CD4-positive, CD25-positive, alpha-beta regulatory T cell (primary cell): ENCODE data around the gene PRDM11. TPM values are rescaled to one million over a fixed set of nuclear protein-coding genes. Genes with fewer than 3 reads are reported as not detected.

ENCODE experiments used
- ATAC-seq, 2 donors: fragments of 150-1000 bp; cut with Tn5 transposase; one replicate each; pipeline ENCODE4 v1.10.0; 2021; ENCODE audit warnings: low read depth in 2 of 2, moderate number of reproducible peaks in 2 of 2, moderate library complexity in 1 of 2
- DNase-seq, 3 donors: peaks; one replicate each; pipeline versions ENCODE4 v3.0.0 to v3.0.0-alpha.2; 2012 to 2022; ENCODE audit warnings: mixed read lengths in 1 of 3
- H3K27ac ChIP-seq: one replicate; pipeline ENCODE4 v1.7.0; 2013; ENCODE audit warnings: mild to moderate bottlenecking, low read length; ENCODE audit not compliant: insufficient read depth, poor library complexity, severe bottlenecking
- H3K27me3 ChIP-seq: one replicate; pipeline ENCODE4 v1.7.0; 2013; ENCODE audit warnings: low read length; ENCODE audit not compliant: control insufficient read depth, insufficient read depth
- H3K36me3 ChIP-seq: one replicate; pipeline ENCODE4 v1.7.0; 2013; ENCODE audit warnings: mild to moderate bottlenecking, low read length, moderate library complexity; ENCODE audit not compliant: control insufficient read depth, insufficient read depth
- H3K4me1 ChIP-seq: 2 replicates; pipeline ENCODE4 v1.7.0; 2013; ENCODE audit warnings: mild to moderate bottlenecking, low read length; ENCODE audit not compliant: insufficient read depth, control insufficient read depth, poor library complexity, severe bottlenecking
- H3K4me3 ChIP-seq: one replicate; pipeline ENCODE4 v1.7.0; 2013; ENCODE audit warnings: low read depth, mild to moderate bottlenecking, low read length, moderate library complexity
- H3K9me3 ChIP-seq, 2 experiments: 1 replicate in 1 of 2; 2 replicates in 1 of 2; pipeline ENCODE4 v1.7.0; 2013; ENCODE audit warnings: low read length in 2 of 2, mild to moderate bottlenecking in 1 of 2, moderate library complexity in 1 of 2; ENCODE audit not compliant: control insufficient read depth in 2 of 2
- H3K27ac Mint-ChIP-seq, 3 donors: one replicate each; pipeline ENCODE4 v1.8.0; 2020 to 2022; ENCODE audit warnings: mild to moderate bottlenecking in 3 of 3, mixed read lengths in 3 of 3, moderate library complexity in 2 of 3
- H3K27me3 Mint-ChIP-seq: one replicate; pipeline ENCODE4 v1.8.0; 2022; ENCODE audit warnings: mild to moderate bottlenecking, mixed read lengths
- H3K36me3 Mint-ChIP-seq: one replicate; pipeline ENCODE4 v1.8.0; 2020; ENCODE audit warnings: mixed read lengths
- H3K4me1 Mint-ChIP-seq, 4 donors: one replicate each; pipeline ENCODE4 v1.8.0; 2020 to 2022; ENCODE audit warnings: mixed read lengths in 4 of 4, mild to moderate bottlenecking in 1 of 4
- H3K4me3 Mint-ChIP-seq, 4 donors: one replicate each; pipeline ENCODE4 v1.8.0; 2020 to 2022; ENCODE audit warnings: mild to moderate bottlenecking in 4 of 4, mixed read lengths in 4 of 4, moderate library complexity in 3 of 4
- H3K9me3 Mint-ChIP-seq, 7 donors: one replicate each; pipeline ENCODE4 v1.8.0; 2020 to 2022; ENCODE audit warnings: mixed read lengths in 7 of 7, mild to moderate bottlenecking in 3 of 7, moderate library complexity in 2 of 7
- polyA plus RNA-seq, 4 donors: library from polyadenylated mRNA; unstranded; fragments of 300-500 nt; fragmentation: Illumina TruSeq; gene quantifications; one replicate each; pipeline ENCODE4 v1.2.3, GENCODE V29; 2021
- total RNA-seq: library from RNA; stranded (reverse); gene quantifications from one replicate; pipeline ENCODE4 v1.2.3, GENCODE V29; 2022

Gene PRDM11
- total and polyA plus RNA-seq, 5 donors from 2014 or later, result 0.37 to 9.0 (median 0.65) TPM

- no peaks in the 10 kb centered on the region for H3K4me1 Mint-ChIP-seq
- Histone ChIP-seq H3K9me3 (no peaks in the 10 kb centered on the region), H3K4me3 (no peak overlapping the region), H3K27ac (no peak overlapping the region), H3K4me1 (no peaks in the 10 kb centered on the region), H3K27me3 (no peaks in the 10 kb centered on the region), H3K36me3 (no peaks in the 10 kb centered on the region)
- H3K27ac Mint-ChIP-seq, result no peak overlapping the region
- no peaks in the 10 kb centered on the region for H3K27me3 Mint-ChIP-seq
- no peak overlapping the region for H3K4me3 Mint-ChIP-seq
- ATAC-seq (no peak), DNase-seq (no peak)
- no peaks in the 10 kb centered on the region for H3K9me3 Mint-ChIP-seq
- H3K36me3 Mint-ChIP-seq, result peaks cover 29% of the 10 kb centered on the region
These were observed 71.6 kb downstream of the PRDM11 start for GRCh38 chr11:45217991-45218390.

GRCh38 chr11:45218705-45219104 is 72.3 kb downstream of the PRDM11 start:
- Mint-ChIP-seq H3K27me3 (no peaks in the 10 kb centered on the region), H3K27ac (no peak overlapping the region), H3K36me3 (peaks cover 28% of the 10 kb centered on the region), H3K9me3 (no peaks in the 10 kb centered on the region), H3K4me3 (no peak overlapping the region), H3K4me1 (no peaks in the 10 kb centered on the region)
- Histone ChIP-seq H3K4me1 (no peaks in the 10 kb centered on the region), H3K4me3 (no peak overlapping the region), H3K27me3 (no peaks in the 10 kb centered on the region), H3K9me3 (no peaks in the 10 kb centered on the region), H3K36me3 (no peaks in the 10 kb centered on the region), H3K27ac (no peak overlapping the region)
- no peak for ATAC-seq
- DNase-seq, result no peak

GRCh38 chr11:45219411-45219810 is 73.0 kb downstream of the PRDM11 start:
- no peak for DNase-seq
- ATAC-seq, result no peak
- Histone ChIP-seq H3K27me3 (no peaks in the 10 kb centered on the region), H3K9me3 (no peaks in the 10 kb centered on the region), H3K4me1 (no peaks in the 10 kb centered on the region), H3K36me3 (no peaks in the 10 kb centered on the region), H3K4me3 (no peak overlapping the region), H3K27ac (no peak overlapping the region)
- peaks cover 31% of the 10 kb centered on the region for H3K36me3 Mint-ChIP-seq
- H3K4me3 Mint-ChIP-seq, result no peak overlapping the region
- H3K9me3 Mint-ChIP-seq, result no peaks in the 10 kb centered on the region
- no peaks in the 10 kb centered on the region for H3K4me1 Mint-ChIP-seq
- H3K27me3 Mint-ChIP-seq, result no peaks in the 10 kb centered on the region
- H3K27ac Mint-ChIP-seq, result no peak overlapping the region

GRCh38 chr11:45223496-45223895 is 77.1 kb downstream of the PRDM11 start:
- ATAC-seq, result no peak
- Mint-ChIP-seq H3K27ac (peak overlapping the region in 1 of 3 donors; percentile 31), H3K4me1 (no peaks in the 10 kb centered on the region), H3K36me3 (peaks cover 53% of the 10 kb centered on the region), H3K9me3 (no peaks in the 10 kb centered on the region), H3K27me3 (no peaks in the 10 kb centered on the region), H3K4me3 (no peak overlapping the region)
- Histone ChIP-seq H3K4me3 (no peak overlapping the region), H3K27me3 (no peaks in the 10 kb centered on the region), H3K4me1 (no peaks in the 10 kb centered on the region), H3K27ac (no peak overlapping the region), H3K9me3 (no peaks in the 10 kb centered on the region), H3K36me3 (peaks cover 10% of the 10 kb centered on the region)
- DNase-seq, result no peak

- H3K36me3 Mint-ChIP-seq, result peaks cover 53% of the 10 kb centered on the region
These were observed 78.3 kb downstream of the PRDM11 start for GRCh38 chr11:45224766-45225165.

GRCh38 chr11:45225277-45225676 is 78.8 kb downstream of the PRDM11 start:
- H3K9me3 Mint-ChIP-seq, result no peaks in the 10 kb centered on the region
- no peak for ATAC-seq

More at GRCh38 chr11:45224766-45225165, 78.3 kb downstream of the PRDM11 start:
- Histone ChIP-seq H3K27ac (no peak overlapping the region), H3K4me1 (no peaks in the 10 kb centered on the region), H3K9me3 (no peaks in the 10 kb centered on the region), H3K4me3 (no peak overlapping the region), H3K36me3 (peaks cover 10% of the 10 kb centered on the region), H3K27me3 (no peaks in the 10 kb centered on the region)
- H3K27me3 Mint-ChIP-seq, result no peaks in the 10 kb centered on the region
- H3K4me3 Mint-ChIP-seq, result no peak overlapping the region
- DNase-seq (no peak), ATAC-seq (no peak)
- no peaks in the 10 kb centered on the region for H3K9me3 Mint-ChIP-seq
- H3K27ac Mint-ChIP-seq, result no peak overlapping the region
- H3K4me1 Mint-ChIP-seq, result no peaks in the 10 kb centered on the region

GRCh38 chr11:45225961-45226871 is 79.8 kb downstream of the PRDM11 start:
- no peak overlapping the region for H3K4me3 Mint-ChIP-seq

More at GRCh38 chr11:45225277-45225676, 78.8 kb downstream of the PRDM11 start:
- H3K27me3 Mint-ChIP-seq, result no peaks in the 10 kb centered on the region
- Histone ChIP-seq H3K9me3 (no peaks in the 10 kb centered on the region), H3K4me3 (no peak overlapping the region), H3K36me3 (peaks cover 10% of the 10 kb centered on the region), H3K27me3 (no peaks in the 10 kb centered on the region), H3K27ac (no peak overlapping the region), H3K4me1 (no peaks in the 10 kb centered on the region)
- H3K27ac Mint-ChIP-seq, result peak overlapping the region in 1 of 3 donors; percentile 9
- H3K36me3 Mint-ChIP-seq, result peaks cover 49% of the 10 kb centered on the region
- peak in 1 of 3 donors; percentile 2 for DNase-seq
- H3K4me3 Mint-ChIP-seq, result no peak overlapping the region
- peaks cover 0 to under 1% (median 0%) of the 10 kb centered on the region in 4 donors for H3K4me1 Mint-ChIP-seq

GRCh38 chr11:45226901-45227300 is 80.5 kb downstream of the PRDM11 start:
- no peak overlapping the region for H3K4me3 Mint-ChIP-seq
- H3K27me3 Mint-ChIP-seq, result no peaks in the 10 kb centered on the region
- ATAC-seq, result no peak
- no peaks in the 10 kb centered on the region for H3K9me3 Mint-ChIP-seq
- Histone ChIP-seq H3K27ac (no peak overlapping the region), H3K4me3 (no peak overlapping the region), H3K9me3 (no peaks in the 10 kb centered on the region), H3K36me3 (peaks cover 10% of the 10 kb centered on the region), H3K27me3 (no peaks in the 10 kb centered on the region), H3K4me1 (no peaks in the 10 kb centered on the region)
- H3K36me3 Mint-ChIP-seq, result peaks cover 41% of the 10 kb centered on the region
- H3K27ac Mint-ChIP-seq, result no peak overlapping the region
- no peak for DNase-seq
- peaks cover 0 to 2% (median 0%) of the 10 kb centered on the region in 4 donors for H3K4me1 Mint-ChIP-seq

More at GRCh38 chr11:45225961-45226871, 79.8 kb downstream of the PRDM11 start:
- Mint-ChIP-seq H3K27ac (no peak overlapping the region), H3K4me1 (peaks cover 0 to 2% (median 0%) of the 10 kb centered on the region in 4 donors), H3K27me3 (no peaks in the 10 kb centered on the region), H3K36me3 (peaks cover 47% of the 10 kb centered on the region), H3K9me3 (no peaks in the 10 kb centered on the region)
- H3K4me1 ChIP-seq, result no peaks in the 10 kb centered on the region
- ATAC-seq (no peak), DNase-seq (no peak)
- H3K4me3 ChIP-seq, result no peak overlapping the region
- H3K9me3 ChIP-seq, result no peaks in the 10 kb centered on the region
- no peaks in the 10 kb centered on the region for H3K27me3 ChIP-seq
- H3K36me3 ChIP-seq, result peaks cover 10% of the 10 kb centered on the region
- H3K27ac ChIP-seq, result no peak overlapping the region
